Heart left ventricle (tissue), 13 donors: Measurements from ENCODE around the gene TOM1.

Source experiments
- CTCF ChIP-seq, 12 donors: fragments of 200-600 bp; sonication (generic) in 4 of 12; IDR thresholded peaks; one replicate each; pipeline versions ENCODE4 v1.5.0 to v1.8.0; 2018 to 2022; ENCODE audit warnings: antibody characterized with exemption in 12 of 12, mild to moderate bottlenecking in 5 of 12
- POLR2A ChIP-seq, 2 donors: fragments of 450-650 bp; IDR thresholded peaks; one replicate each; pipeline ENCODE4 v1.6.1; 2017; ENCODE audit warnings: antibody characterized with exemption in 2 of 2, mild to moderate bottlenecking in 2 of 2, moderate library complexity in 2 of 2
- donor health status: ischemic (EF 13 %, LVEDD 7.1; RV severe dilation, severe dysfunction).
- donor health status: DM: no; HTN: yes; CAD: no.
- donor health status: DM: no; HTN: no; CAD: no.
- donor health status: ischemic (EF 25% LVEDD 6.9; RV normal size, moderate dysfunction).
- donor health status: ischemic (EF 25% LVEDD 5.7; RV mildly dilated, moderate dysfunction).
- donor health status: ischemic (EF 35%, LVEDD 5.7; RV mildly dilated, moderate dysfunction).
- donor health status: nonischemic (EF 11% LVEDD 7.7; RV severe dilation, severe dysfunction).
- donor health status: DM: yes; HTN: yes; CAD: no.
- donor health status: PGD.
- donor health status: ischemic (EF 29% LVEDD 5.4; RV normal size, mild dysfunction).
- donor health status: nonischemic (EF 23%, LVEDD 6.1; RV moderate dilation, normal function).

GRCh38 chr22:35341090-35341874 is 41.6 kb downstream of the TOM1 start:
- TF ChIP-seq CTCF (IDR thresholded peaks at IDR 0.05) (no peak), POLR2A (IDR thresholded peaks at IDR 0.05) (no peak)
